Measurements from ENCODE around the gene FNDC5. TPM values are rescaled to one million over a fixed set of nuclear protein-coding genes. Genes with fewer than 3 reads are reported as not detected.

FNDC5 gene
- total RNA-seq, 2 donors from 2014 or later, result 6.2 to 18.8 TPM

GRCh38 chr1:32883338-32884031, 12.8 kb upstream of the FNDC5 start:
- ATAC-seq (ENCODE audit: insufficient number of reproducible peaks, low FRiP score, low read depth), result no peak
- peaks cover 13 to 22% of the 10 kb centered on the region in 2 donors for H3K4me1 ChIP-seq (ENCODE audit: control insufficient read depth in 1 of 2, low read depth in 2 of 2)
- H3K4me3 ChIP-seq, result no peak overlapping the region
- H3K36me3 ChIP-seq, result no peaks in the 10 kb centered on the region
- H3K27me3 ChIP-seq (replicated peaks; ENCODE audit: insufficient read depth), result peaks cover 6% of the 10 kb centered on the region
- no peak overlapping the region for H3K27ac ChIP-seq
- no peak for TF ChIP-seq CTCF (IDR thresholded peaks at IDR 0.05)
- H3K9me3 ChIP-seq, result no peaks in the 10 kb centered on the region
- no peak for DNase-seq (ENCODE audit: low spot score)

- H3K36me3 ChIP-seq, result no peaks in the 10 kb centered on the region
- no peak overlapping the region for H3K27ac ChIP-seq
- peaks cover 3% of the 10 kb centered on the region for H3K27me3 ChIP-seq (replicated peaks; ENCODE audit: insufficient read depth)
- no peaks in the 10 kb centered on the region for H3K9me3 ChIP-seq
- peak overlapping the region; percentile 40 for H3K4me3 ChIP-seq
- ATAC-seq (ENCODE audit: insufficient number of reproducible peaks, low FRiP score, low read depth) (no peak), DNase-seq (ENCODE audit: low spot score) (no peak)
- TF ChIP-seq CTCF (IDR thresholded peaks at IDR 0.05), result no peak
- H3K4me1 ChIP-seq (ENCODE audit: control insufficient read depth in 1 of 2, low read depth in 2 of 2), result peaks cover 13 to 28% of the 10 kb centered on the region in 2 donors
Observed at GRCh38 chr1:32881871-32882850, 11.4 kb upstream of the FNDC5 start.

GRCh38 chr1:32881291-32881690, 10.6 kb upstream of the FNDC5 start:
- H3K27me3 ChIP-seq (replicated peaks; ENCODE audit: insufficient read depth), result no peaks in the 10 kb centered on the region
- TF ChIP-seq CTCF (IDR thresholded peaks at IDR 0.05), result no peak
- no peaks in the 10 kb centered on the region for H3K36me3 ChIP-seq
- ATAC-seq (ENCODE audit: insufficient number of reproducible peaks, low FRiP score, low read depth) (no peak), DNase-seq (ENCODE audit: low spot score) (no peak)
- H3K4me3 ChIP-seq, result no peak overlapping the region
- no peak overlapping the region for H3K27ac ChIP-seq
- peaks cover 12 to 26% of the 10 kb centered on the region in 2 donors for H3K4me1 ChIP-seq (ENCODE audit: control insufficient read depth in 1 of 2, low read depth in 2 of 2)
- H3K9me3 ChIP-seq, result no peaks in the 10 kb centered on the region

- Histone ChIP-seq H3K9me3 (no peaks in the 10 kb centered on the region), H3K4me3 (no peak overlapping the region), H3K27ac (no peak overlapping the region), H3K36me3 (no peaks in the 10 kb centered on the region), H3K27me3 (replicated peaks; ENCODE audit: insufficient read depth) (no peaks in the 10 kb centered on the region), H3K4me1 (ENCODE audit: control insufficient read depth in 1 of 2, low read depth in 2 of 2) (peaks cover 9 to 22% of the 10 kb centered on the region in 2 donors)
- DNase-seq (ENCODE audit: low spot score) (no peak), ATAC-seq (ENCODE audit: insufficient number of reproducible peaks, low FRiP score, low read depth) (no peak)
- no peak for TF ChIP-seq CTCF (IDR thresholded peaks at IDR 0.05)
Observed at GRCh38 chr1:32878637-32879041, 7.9 kb upstream of the FNDC5 start.

- Histone ChIP-seq H3K36me3 (no peaks in the 10 kb centered on the region), H3K4me3 (no peak overlapping the region), H3K9me3 (no peaks in the 10 kb centered on the region), H3K27me3 (replicated peaks; ENCODE audit: insufficient read depth) (no peaks in the 10 kb centered on the region), H3K27ac (no peak overlapping the region), H3K4me1 (ENCODE audit: control insufficient read depth in 1 of 2, low read depth in 2 of 2) (peaks cover 9 to 22% of the 10 kb centered on the region in 2 donors)
- no peak for TF ChIP-seq CTCF (IDR thresholded peaks at IDR 0.05)
- no peak for ATAC-seq (ENCODE audit: insufficient number of reproducible peaks, low FRiP score, low read depth)
- no peak for DNase-seq (ENCODE audit: low spot score)
Observed at GRCh38 chr1:32878183-32878582, 7.5 kb upstream of the FNDC5 start.

Measured in thoracic aorta (tissue), 2 donors.